ENCODE results near the gene SERTAD2.

Gene SERTAD2

DNA sequence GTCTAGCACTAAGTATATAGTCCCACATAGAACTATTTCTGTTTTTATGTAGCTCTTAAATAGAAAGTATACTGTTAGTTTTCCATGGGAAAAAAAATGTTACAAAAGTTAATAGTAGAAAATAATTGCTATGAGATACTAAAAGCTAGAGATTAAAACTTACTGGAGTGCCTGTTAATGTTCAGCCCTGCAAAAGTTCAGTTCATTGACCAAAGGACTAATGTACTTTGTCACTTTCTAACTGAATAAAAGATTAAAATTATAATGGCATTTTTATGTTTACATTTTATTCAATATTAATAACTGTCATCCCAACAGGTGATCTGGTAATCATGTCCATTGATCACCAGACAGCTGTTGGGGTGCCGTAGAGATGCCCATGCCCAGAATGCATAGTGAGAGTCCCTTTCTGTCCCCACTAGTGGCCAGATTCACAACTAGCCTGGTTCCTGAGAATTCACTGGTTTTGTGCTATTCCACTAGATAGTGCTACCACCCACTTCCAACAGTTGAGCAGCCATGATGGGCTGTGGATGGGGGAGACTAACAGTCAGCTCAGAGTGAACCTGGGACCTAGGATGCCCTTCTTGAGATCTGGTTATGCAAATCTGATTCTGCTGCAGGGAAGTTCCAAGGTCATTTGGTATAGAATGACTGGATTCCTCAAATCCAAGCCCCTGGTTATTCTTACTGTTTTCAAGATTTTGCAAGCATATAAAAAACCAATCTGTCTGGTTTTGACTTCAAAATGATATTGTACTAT lies 71.8 kb downstream of the SERTAD2 start:
- DNase-seq = no peak
